IPS-NIHi7 (cell line): ENCODE measurements around the gene MARCHF3.
A peak's percentile ranks its signal among the peaks of the same experiment; 100 is the strongest.
"Not testable (repeated sequence)": the region's sequence is repeated elsewhere in the genome, so short reads cannot be mapped to it uniquely, and the experiment has no call there.

ENCODE experiments used
- DNase-seq: peaks from one replicate; pipeline ENCODE4 v3.0.0; 2012; ENCODE audit warnings: mixed read lengths; ENCODE audit errors: extremely low spot score

The MARCHF3 gene, protein sequence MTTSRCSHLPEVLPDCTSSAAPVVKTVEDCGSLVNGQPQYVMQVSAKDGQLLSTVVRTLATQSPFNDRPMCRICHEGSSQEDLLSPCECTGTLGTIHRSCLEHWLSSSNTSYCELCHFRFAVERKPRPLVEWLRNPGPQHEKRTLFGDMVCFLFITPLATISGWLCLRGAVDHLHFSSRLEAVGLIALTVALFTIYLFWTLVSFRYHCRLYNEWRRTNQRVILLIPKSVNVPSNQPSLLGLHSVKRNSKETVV

GRCh38 chr5:127030259-127031146 lies at the start of gene MARCHF3:
MARCHF3 (minus strand) TSS chr5:127030558; CDS start chr5:126918171, 112,387 bp downstream.
- DNase-seq: peak; percentile 98

DNA sequence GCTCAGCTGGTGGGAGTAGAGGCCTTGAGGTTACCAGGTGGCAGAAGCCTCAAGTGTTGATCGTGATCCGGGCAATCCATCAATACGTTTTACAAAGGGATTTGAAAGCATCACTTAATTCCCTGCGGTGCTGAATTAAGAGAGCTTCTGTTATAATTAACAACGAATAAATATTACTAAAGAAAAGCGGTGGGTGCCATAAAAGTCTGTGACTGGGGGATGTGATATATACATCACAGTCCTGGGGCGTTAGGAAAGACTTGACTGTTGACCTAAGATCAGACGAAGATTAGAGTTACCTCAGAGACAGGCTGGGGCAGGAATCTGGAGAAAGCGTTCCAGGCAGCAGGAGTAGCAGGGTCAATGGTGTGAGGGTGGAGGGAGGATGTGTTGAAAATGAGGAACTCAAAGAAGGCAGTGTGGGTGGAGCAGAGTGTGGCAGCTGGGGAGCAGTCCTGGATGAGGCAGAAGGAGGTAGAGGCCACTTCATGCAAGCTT lies 49.7 kb upstream of the MARCHF3 start:
- peak; percentile 67 for DNase-seq

DNA sequence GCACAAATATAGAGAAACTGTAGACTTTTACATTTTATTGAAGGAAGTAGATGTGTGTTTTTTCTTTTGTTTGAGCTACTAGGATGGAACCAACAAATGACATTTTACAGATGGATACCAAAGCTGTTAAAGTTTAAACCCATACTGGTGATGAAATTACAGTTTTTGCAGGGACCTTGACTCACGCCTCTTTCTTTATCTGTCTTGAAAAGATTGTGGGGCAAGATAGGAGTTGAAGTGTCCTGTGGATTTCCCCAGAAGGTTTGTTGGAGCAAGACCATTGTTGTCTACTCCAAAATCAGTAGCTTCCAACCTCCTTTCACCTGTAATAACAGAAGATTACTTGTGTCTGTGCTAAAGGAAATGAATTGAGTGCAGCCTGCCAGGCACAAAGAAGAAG lies 47.0 kb upstream of the MARCHF3 start:
- DNase-seq: no peak

DNA sequence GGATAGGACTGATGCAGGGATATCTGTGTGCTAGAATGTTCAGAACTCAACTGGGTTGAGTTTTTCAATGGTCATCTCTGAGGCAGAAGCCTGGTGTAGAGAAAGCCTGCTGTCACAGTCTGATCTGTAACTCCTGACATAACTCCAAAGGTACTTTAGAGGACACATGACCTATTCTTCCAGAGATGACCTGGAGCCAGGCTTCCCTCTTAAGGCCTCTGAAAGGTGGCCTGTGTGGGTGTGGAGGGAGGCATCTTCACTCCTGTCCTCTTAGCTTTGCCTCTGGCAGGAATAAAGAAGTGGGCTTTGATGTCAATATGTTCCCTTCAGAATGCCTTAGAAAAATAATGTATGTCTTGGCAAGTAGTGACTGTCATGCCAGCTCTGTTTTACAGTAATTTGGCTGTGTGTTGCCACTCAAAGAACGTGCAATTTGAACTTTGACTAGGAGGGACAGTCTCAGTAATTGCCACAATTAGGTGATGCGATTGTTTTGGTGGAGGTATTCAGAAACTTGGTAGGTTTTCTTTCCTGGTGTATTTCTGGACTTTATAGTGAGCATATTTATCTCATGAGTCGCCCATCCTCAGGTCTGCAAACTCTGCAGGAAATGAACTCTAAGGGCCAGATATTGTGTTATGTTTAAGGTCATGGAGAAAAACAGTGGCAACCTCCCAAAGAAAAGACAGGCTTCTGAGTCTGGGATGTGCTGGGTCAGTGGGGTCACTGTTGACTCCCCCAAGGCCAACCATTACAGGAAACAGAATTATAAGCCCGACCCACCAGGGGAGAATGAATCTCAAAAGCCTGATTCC lies 46.2 kb upstream of the MARCHF3 start:
- peak; percentile 54 for DNase-seq

DNA sequence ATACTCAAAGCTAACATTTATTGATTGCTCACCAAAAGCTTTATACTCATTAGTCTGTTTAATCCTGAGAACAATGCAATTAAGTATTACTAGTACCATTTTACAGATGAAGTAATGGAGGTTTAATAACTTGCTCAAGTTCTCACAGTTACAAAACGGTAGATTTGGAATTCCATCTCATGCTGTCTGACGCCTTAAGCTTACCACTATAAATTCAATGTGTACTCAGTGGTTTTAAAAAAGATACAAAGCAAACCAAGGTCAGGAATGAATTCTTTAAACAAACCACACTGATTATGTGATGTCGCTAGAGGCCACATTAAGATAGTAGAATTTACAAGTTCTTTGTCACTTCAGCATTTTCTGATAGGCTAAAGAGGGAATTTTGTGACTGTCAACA lies 44.1 kb upstream of the MARCHF3 start:
- DNase-seq: no peak

GRCh38 chr5:127072861-127073846 lies 42.8 kb upstream of the MARCHF3 start, which contains the start of gene C5orf63:
C5orf63 (minus strand) TSS chr5:127073502; CDS start chr5:127058995, 14,507 bp downstream.
- peak; percentile 45 for DNase-seq

DNA sequence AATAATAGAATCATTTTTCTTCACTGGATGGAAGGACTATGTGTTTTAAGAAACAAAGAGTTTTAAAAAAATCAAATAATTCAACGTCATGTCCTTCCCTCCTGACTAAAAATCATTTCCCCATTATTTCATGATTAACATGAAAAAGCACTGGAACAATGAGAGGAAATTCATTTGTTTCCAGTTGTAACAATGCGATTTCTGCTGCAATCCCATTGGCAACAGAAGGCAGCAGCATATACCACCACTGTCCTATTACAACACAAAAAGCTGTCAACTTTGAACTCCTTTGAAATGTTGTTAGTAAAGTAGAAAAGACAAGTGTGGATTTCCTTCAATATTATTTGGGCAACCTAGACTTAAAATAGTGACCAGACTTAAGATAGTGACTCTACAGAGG lies 39.9 kb upstream of the MARCHF3 start:
- no peak for DNase-seq

DNA sequence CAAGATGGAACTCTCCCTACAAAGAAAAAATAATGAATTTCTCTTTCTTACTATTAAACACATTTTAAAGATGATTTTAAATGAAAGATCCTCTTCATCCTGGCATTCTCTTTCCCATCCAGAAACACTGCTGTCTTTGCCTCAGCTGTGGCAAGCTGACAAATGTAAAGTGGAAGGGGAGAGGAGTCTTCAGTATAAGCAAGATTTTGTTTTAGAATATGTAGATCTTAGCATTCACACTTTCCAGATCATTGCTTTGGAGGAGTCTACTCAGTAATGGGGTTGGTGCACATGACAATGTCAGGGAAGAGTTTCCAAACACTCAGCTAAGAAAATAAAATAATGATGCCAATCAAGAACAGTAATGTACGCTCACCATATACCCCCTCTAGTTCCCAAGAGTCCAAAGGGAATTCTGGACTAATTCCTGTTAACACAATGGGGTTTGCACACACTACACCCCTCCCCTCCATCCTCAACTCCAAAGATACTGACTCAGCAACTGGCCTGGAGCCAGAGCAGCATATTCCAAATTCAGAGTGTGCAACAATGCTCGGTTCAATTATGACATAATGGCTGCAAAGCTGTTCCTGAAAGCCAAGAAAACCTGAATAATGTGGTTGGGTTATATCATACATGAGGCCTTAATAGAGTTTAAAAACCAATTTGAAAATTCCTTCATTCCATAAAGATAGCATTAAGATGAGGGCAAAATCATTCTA lies 38.3 kb upstream of the MARCHF3 start:
- DNase-seq: no peak

DNA sequence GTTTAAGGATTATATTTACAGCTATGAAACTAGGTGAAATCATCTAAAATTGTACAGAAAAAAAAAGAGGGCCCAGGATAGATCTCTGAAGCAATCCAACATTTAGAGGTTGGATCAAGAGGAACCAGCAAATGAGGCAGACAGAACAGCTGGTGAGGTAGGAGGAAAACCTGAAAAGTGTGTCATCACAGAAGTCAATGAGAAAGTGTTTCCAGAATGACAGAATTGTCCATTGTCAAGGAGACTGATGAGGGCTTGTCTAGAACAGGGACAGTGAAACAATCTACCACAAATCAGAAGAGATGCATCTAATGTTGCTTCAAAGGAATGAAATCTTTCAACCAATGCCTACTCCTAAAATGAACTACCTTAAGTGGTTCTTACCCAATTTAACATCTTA lies 36.4 kb upstream of the MARCHF3 start:
- no peak for DNase-seq

- no peak for DNase-seq
Observed at GRCh38 chr5:127064253-127064840, 34.0 kb upstream of the MARCHF3 start.

DNA sequence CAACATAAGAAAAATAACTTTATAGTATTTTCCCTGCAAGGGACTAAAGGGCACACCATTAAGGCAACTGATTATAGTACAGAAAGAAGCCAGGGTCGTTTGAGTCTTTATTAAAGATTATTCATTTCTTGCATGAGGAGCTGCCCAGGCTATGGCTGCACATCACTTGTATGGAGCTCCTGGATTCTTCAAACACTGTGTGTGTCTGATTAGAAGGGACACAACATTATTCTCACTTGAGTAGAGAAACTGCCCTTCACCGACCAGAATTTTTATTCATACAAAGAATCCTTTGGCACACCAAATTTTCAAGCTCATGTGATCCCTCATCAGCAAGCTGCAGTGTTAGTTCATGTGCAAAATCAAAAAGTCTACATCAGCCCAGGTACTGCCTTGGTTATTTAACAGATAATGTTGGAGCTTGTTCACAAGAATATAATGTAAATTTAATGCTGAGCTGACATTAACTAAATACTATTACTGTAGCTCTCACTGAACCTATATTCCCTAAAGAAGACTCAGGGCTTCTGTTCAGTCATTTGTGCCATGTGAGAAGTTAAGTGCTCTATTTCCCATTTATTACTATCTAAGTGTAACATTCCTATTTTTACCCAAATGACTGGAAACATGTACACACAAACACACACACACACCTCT lies 33.0 kb upstream of the MARCHF3 start:
- DNase-seq: no peak

- no peak for DNase-seq
Observed at GRCh38 chr5:127061956-127062355, 31.6 kb upstream of the MARCHF3 start.

- DNase-seq: no peak
Observed at GRCh38 chr5:127061537-127061936, 31.2 kb upstream of the MARCHF3 start.

DNA sequence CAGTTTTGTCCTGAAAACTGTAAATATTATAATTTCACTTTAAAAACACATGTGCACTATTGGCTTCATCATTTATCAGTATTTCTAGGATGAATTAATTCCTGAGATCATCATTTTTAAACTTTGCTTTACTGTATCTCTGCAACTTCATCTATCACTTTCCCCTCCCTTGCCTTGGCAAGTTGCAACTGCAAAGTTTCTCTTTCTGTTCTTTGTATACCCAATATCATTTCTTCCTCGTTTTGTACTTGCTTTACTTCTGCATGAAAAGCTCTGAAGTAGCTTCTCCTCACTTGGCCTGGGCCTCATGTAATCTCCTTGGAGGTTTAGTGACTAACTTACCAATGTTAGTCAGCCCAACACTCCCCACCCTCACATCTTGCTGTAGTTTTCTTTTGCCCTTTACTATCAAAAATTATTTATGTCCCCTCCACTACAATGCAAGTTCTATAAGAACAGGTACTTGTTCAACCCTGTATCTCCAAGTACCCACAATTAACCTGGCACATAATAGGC lies 30.2 kb upstream of the MARCHF3 start:
- no peak for DNase-seq

GRCh38 chr5:127056896-127057295 lies 26.5 kb upstream of the MARCHF3 start:
- DNase-seq: no peak

DNA sequence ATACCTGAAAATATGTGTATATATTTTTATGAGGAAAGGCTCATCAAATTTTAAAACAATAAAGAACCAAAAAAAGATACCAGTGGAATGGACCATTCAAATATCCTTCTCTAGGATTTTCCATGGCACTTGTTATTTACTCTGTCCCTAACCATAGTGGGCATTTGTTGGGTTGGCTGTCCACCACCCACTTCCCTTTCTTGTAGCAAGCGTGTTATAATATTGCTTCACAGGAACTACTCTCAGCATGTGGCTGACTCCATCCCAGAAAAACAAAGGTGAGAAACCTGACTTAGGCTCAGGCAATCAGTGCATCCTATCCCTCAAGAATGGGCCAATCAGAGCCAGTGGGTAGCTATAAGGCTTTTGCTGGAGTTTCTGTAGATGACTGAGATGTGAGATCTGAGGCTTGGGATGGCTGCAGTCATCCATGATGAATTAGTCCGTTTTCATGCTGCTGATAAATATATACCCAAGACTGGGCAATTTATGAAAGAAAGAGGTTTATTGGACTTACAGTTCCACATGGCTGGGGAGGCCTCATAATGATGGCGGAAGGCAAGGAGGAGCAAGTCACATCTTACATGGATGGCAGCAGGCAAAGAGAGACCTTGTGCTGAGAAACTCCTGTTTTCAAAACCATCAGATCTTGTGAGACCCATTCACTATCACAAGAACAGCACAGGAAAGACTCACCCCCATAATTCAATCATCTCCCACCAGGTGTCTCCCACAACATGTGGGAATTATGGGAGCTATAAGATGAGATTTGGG lies 25.7 kb upstream of the MARCHF3 start:
- DNase-seq: no peak

- not testable (repeated sequence) for DNase-seq
Observed at GRCh38 chr5:127053551-127053950, 23.2 kb upstream of the MARCHF3 start.

GRCh38 chr5:127053049-127053448 lies 22.7 kb upstream of the MARCHF3 start:
- DNase-seq: no peak
